Adrenal gland (tissue), 5 donors: ENCODE measurements around the gene CRYBG2.

ENCODE experiments used
- CTCF ChIP-seq, 6 experiments: fragments of 450-650 bp in 4 of 6; fragments of 200-600 bp in 2 of 6; sonication (generic) in 1 of 6; IDR thresholded peaks; 1 replicate in 5 of 6; 2 replicates in 1 of 6; pipeline versions ENCODE4 v1.5.1 to v1.8.0; 2016 to 2021; ENCODE audit warnings: antibody characterized with exemption in 6 of 6, mild to moderate bottlenecking in 2 of 6, moderate library complexity in 1 of 6
- POLR2A ChIP-seq, 2 donors: fragments of 450-650 bp; IDR thresholded peaks; one replicate each; pipeline ENCODE4 v1.6.1; 2017; ENCODE audit warnings: antibody characterized with exemption in 2 of 2, mild to moderate bottlenecking in 2 of 2, moderate library complexity in 1 of 2
- donor health status: DM: no; HTN: no; CAD: no.

GRCh38 chr1:26340047-26340481, 13.9 kb downstream of the CRYBG2 start:
- TF ChIP-seq CTCF (IDR thresholded peaks at IDR 0.05) (no peak), POLR2A (IDR thresholded peaks at IDR 0.05) (no peak)
